ENCODE measurements around the gene OR4M2.
"Not testable (repeated sequence)": the region's sequence is repeated elsewhere in the genome, so short reads cannot be mapped to it uniquely, and the experiment has no call there.

Gene OR4M2, protein sequence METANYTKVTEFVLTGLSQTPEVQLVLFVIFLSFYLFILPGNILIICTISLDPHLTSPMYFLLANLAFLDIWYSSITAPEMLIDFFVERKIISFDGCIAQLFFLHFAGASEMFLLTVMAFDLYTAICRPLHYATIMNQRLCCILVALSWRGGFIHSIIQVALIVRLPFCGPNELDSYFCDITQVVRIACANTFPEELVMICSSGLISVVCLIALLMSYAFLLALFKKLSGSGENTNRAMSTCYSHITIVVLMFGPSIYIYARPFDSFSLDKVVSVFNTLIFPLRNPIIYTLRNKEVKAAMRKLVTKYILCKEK

DNA sequence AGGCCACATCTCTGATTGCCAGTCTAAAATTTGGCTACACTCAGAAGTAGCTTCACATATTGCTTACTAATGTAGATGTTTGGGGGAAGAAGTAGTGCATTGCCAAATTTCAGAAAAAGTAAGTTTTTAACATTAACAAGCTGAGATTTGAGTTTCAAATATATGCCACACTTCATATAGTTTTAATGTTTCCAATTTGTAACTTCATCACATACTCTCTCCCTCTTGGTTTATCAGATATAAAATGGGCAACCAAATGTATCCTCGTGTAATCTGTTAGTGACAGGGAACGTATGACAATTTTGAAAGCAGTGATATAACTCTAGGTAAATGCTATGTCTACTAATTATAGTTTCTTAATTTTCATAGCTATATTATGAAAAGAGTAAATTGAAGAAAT, at the start of gene OR4M2:
OR4M2 (plus strand) TSS at position 301 of the 400 bp plus-strand sequence; CDS start at position 399, 98 bp downstream.
- not testable (repeated sequence) for DNase-seq (ENCODE audit: extremely low read depth, low read depth)

DNA sequence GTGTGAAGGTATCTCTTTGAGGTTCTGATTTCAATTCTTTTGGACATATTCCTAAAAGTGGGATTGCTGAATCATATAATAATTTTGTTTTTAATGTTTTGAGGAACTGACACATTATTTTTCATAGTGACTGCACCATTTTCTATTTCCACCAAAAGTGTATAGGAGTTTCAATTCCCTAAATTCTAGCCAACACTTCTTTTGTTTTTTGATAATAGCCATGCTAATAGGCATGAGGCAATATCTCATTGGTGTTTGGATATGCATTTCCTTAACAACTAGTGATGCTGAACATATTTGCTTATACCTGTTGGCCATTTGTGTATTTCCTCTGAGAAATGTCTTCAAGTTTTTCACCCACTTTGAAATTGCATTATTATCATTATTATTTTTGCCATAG, 11.1 kb upstream of the OR4M2 start:
- not testable (repeated sequence) for DNase-seq (ENCODE audit: extremely low read depth, low read depth)

DNA sequence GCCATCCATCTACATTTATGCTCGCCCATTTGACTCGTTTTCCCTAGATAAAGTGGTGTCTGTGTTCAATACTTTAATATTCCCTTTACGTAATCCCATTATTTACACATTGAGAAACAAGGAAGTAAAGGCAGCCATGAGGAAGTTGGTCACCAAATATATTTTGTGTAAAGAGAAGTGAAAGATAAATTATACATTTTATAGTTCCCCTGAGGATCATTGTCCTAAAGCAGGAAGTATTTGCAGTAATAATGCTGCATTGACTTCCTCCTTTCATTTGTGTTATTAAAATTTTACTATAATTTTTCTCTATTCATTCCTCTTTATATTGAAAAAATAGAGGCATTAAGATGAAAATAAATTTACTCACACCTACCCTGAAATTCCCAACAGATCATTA, 1.1 kb downstream of the OR4M2 start:
- not testable (repeated sequence) for DNase-seq (ENCODE audit: extremely low read depth, low read depth)

DNA sequence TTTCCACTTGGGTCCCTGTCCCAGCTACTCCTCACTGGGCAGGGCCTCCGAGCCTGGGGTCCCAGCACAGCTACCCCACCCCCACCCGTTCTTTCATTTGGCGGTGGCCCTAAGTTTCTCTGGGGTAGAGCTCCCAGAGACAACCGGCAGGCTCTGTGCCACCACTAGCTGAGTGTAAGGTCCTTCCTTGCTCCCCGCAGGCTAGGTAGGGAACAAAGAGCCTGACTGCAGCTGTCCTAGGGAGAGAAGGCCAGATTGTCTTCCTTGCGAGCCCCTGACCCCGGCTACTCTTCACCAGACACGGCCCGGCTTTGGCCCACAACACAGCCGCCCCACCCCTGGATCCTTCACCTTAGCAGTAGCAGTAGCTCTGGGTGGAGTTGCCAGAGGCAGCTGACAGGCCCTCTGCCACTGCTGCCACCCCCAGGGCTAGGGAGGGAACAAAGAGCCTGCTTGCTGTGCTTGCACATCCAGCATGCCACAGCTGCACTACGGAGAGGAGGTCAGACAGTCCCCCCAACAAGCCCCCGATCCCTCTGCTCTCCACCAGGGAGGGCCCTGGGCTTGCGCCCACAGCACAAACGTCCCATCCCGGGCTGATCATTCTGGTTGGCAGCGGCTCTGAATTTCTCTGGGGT, 18.4 kb downstream of the OR4M2 start:
- not testable (repeated sequence) for DNase-seq (ENCODE audit: extremely low read depth, low read depth)

GRCh38 chr15:22099289-22099891, 19.1 kb downstream of the OR4M2 start:
- not testable (repeated sequence) for DNase-seq (ENCODE audit: extremely low read depth, low read depth)

DNA sequence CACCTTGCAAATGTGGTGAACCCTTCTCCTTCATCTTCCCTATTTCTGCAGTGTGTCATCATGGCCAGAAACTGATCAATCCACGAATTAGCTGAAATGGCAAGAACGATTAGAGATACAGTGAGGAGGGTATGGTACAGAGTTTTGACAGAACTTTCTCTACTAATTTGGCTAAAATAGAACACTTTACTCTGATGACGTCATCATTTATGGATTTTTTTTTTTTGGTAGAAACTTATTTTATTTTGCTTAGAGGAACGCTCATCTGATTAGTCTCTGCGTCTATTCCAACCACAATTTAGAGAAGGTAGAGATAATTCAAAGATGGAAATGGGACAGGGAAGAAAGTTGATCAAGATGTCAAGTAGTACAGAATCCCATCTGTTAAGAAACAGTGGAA, 41.7 kb downstream of the OR4M2 start:
- DNase-seq (ENCODE audit: extremely low read depth, low read depth), result not testable (repeated sequence)

Measured in AG09319 (cell line).